Myocyte (in vitro differentiated cells): ENCODE measurements around the gene CFHR3. TPM values are rescaled to one million over a fixed set of nuclear protein-coding genes. Genes with fewer than 3 reads are reported as not detected.

ENCODE experiments used
- total RNA-seq: library from RNA; depleted of rRNA; stranded (reverse); fragments of >200 nt; gene quantifications from 2 replicates; pipeline ENCODE4 v1.2.3, GENCODE V29; 2014

CFHR3 gene
- total RNA-seq, 1 donor from 2014 or later, result 0.21 TPM

Other genes with a start within 250 kb of the CFHR3 start
- 0.62 and 1.1 TPM in 2 replicates for gene KCNT2, start 166.4 kb upstream of the CFHR3 start, total RNA-seq
- gene CFH, start 122.8 kb upstream of the CFHR3 start, total RNA-seq, result 142 and 143 TPM in 2 replicates
- 0.21 and 0.73 TPM in 2 replicates for gene CFHR1, start 44.9 kb downstream of the CFHR3 start, total RNA-seq
- not detected in 2 replicates for gene CFHR4, start 113.2 kb downstream of the CFHR3 start, total RNA-seq
- not detected in 2 replicates for gene CFHR2, start 168.9 kb downstream of the CFHR3 start, total RNA-seq
- gene CFHR5, start 202.7 kb downstream of the CFHR3 start, total RNA-seq, result not detected in 2 replicates